ENCODE measurements around the gene UBN1.

Gene UBN1

GRCh38 chr16:4803898-4804762 is 43.2 kb upstream of the UBN1 start:
- Histone ChIP-seq H2AFZ (ENCODE audit: low read depth, low read length, severe bottlenecking) (no peak overlapping the region), H3K4me2 (ENCODE audit: low read depth, low read length, poor library complexity, severe bottlenecking) (no peak overlapping the region), H3K9ac (ENCODE audit: low read length) (no peak overlapping the region), H3K4me3 (ENCODE audit: insufficient read depth, low read length, poor library complexity, severe bottlenecking) (no peak overlapping the region), H3F3A (ENCODE audit: insufficient read depth) (peaks cover 8% of the 10 kb centered on the region), H3K27ac (ENCODE audit: low read depth, low read length) (no peak overlapping the region), H3K79me2 (ENCODE audit: insufficient read depth, low read length) (no peaks in the 10 kb centered on the region), H3K27me3 (ENCODE audit: low read length) (no peaks in the 10 kb centered on the region), H3K36me3 (ENCODE audit: low read length) (no peaks in the 10 kb centered on the region; the same call in 1 of the 2 replicates), H3K9me3 (ENCODE audit: insufficient read depth, low read length) (no peaks in the 10 kb centered on the region), H3K9me2 (replicated peaks; ENCODE audit: insufficient read depth, low read length) (no peaks in the 10 kb centered on the region), H4K20me1 (ENCODE audit: low read depth, low read length) (no peaks in the 10 kb centered on the region)
- TF ChIP-seq EZH2phosphoT487 (conservative IDR thresholded peaks at IDR 0.05; ENCODE audit: low read length) (no peak), CTCF (IDR thresholded peaks at IDR 0.05; ENCODE audit: insufficient read depth, low read length, poor library complexity, severe bottlenecking) (no peak)

- no peaks in the 10 kb centered on the region for H3K27me3 ChIP-seq (ENCODE audit: low read length)
- H2AFZ ChIP-seq (ENCODE audit: low read depth, low read length, severe bottlenecking), result no peak overlapping the region
- H3K9me2 ChIP-seq (replicated peaks; ENCODE audit: insufficient read depth, low read length), result no peaks in the 10 kb centered on the region
- H3K9ac ChIP-seq (ENCODE audit: low read length), result no peak overlapping the region
- no peak overlapping the region for H3K27ac ChIP-seq (ENCODE audit: low read depth, low read length)
- peaks cover 4% of the 10 kb centered on the region; the same call in 1 of the 2 replicates for H3K36me3 ChIP-seq (ENCODE audit: low read length)
- no peaks in the 10 kb centered on the region for H3K79me2 ChIP-seq (ENCODE audit: insufficient read depth, low read length)
- H3K4me3 ChIP-seq (ENCODE audit: insufficient read depth, low read length, poor library complexity, severe bottlenecking), result no peak overlapping the region
- TF ChIP-seq EZH2phosphoT487 (conservative IDR thresholded peaks at IDR 0.05; ENCODE audit: low read length) (no peak), CTCF (IDR thresholded peaks at IDR 0.05; ENCODE audit: insufficient read depth, low read length, poor library complexity, severe bottlenecking) (no peak)
- H4K20me1 ChIP-seq (ENCODE audit: low read depth, low read length), result no peaks in the 10 kb centered on the region
- no peaks in the 10 kb centered on the region for H3K9me3 ChIP-seq (ENCODE audit: insufficient read depth, low read length)
- H3K4me2 ChIP-seq (ENCODE audit: low read depth, low read length, poor library complexity, severe bottlenecking), result no peak overlapping the region
- H3F3A ChIP-seq (ENCODE audit: insufficient read depth), result peaks cover 8% of the 10 kb centered on the region
These were observed 42.0 kb upstream of the UBN1 start for GRCh38 chr16:4805231-4805630.

GRCh38 chr16:4806280-4806679 is 41.0 kb upstream of the UBN1 start:
- H3K27ac ChIP-seq (ENCODE audit: low read depth, low read length), result no peak overlapping the region
- peaks cover 7% of the 10 kb centered on the region; the same call in 1 of the 2 replicates for H3K36me3 ChIP-seq (ENCODE audit: low read length)
- TF ChIP-seq EZH2phosphoT487 (conservative IDR thresholded peaks at IDR 0.05; ENCODE audit: low read length) (no peak), CTCF (IDR thresholded peaks at IDR 0.05; ENCODE audit: insufficient read depth, low read length, poor library complexity, severe bottlenecking) (no peak)

More at GRCh38 chr16:4806280-4806679, 41.0 kb upstream of the UBN1 start:
- no peak overlapping the region for H3K9ac ChIP-seq (ENCODE audit: low read length)
- H3K4me2 ChIP-seq (ENCODE audit: low read depth, low read length, poor library complexity, severe bottlenecking), result no peak overlapping the region
- no peak overlapping the region for H2AFZ ChIP-seq (ENCODE audit: low read depth, low read length, severe bottlenecking)
- H3F3A ChIP-seq (ENCODE audit: insufficient read depth), result peaks cover 8% of the 10 kb centered on the region
- H3K9me2 ChIP-seq (replicated peaks; ENCODE audit: insufficient read depth, low read length), result no peaks in the 10 kb centered on the region
- H4K20me1 ChIP-seq (ENCODE audit: low read depth, low read length), result no peaks in the 10 kb centered on the region
- H3K4me3 ChIP-seq (ENCODE audit: insufficient read depth, low read length, poor library complexity, severe bottlenecking), result no peak overlapping the region
- H3K27me3 ChIP-seq (ENCODE audit: low read length), result no peaks in the 10 kb centered on the region
- no peaks in the 10 kb centered on the region for H3K9me3 ChIP-seq (ENCODE audit: insufficient read depth, low read length)
- no peaks in the 10 kb centered on the region for H3K79me2 ChIP-seq (ENCODE audit: insufficient read depth, low read length)

All from SU-DHL-6 (cell line).